HepG2 (cell line): Measurements from ENCODE around the gene UGT2B11. TPM values are rescaled to one million over a fixed set of nuclear protein-coding genes. Genes with fewer than 3 reads are reported as not detected.
"Not testable (repeated sequence)": the region's sequence is repeated elsewhere in the genome, so short reads cannot be mapped to it uniquely, and the experiment has no call there.

Experiments
- ATAC-seq: fragments of 200-7000 bp; cut with Tn5 transposase; 3 replicates; pipeline ENCODE4 v1.9.1; 2020; ENCODE audit warnings: mild to moderate bottlenecking, moderate library complexity
- BruUV-seq: library from RNA; stranded (reverse); fragments of 400-500 nt; replicated peaks from 2 replicates; lab custom pipeline; 2021; lab: Mats Ljungman, UMichigan
- CTCF ChIA-PET: fragments of 300-600 bp; formaldehyde crosslinking; extraction: SDS; loops from one replicate; lab custom pipeline; 2021; ENCODE audit warnings: low total read pairs, inconsistent platforms, low intra/inter-chr PET ratio; lab: Yijun Ruan, JAX
- POLR2A ChIA-PET: fragments of 350-600 bp; sonication (Branson Sonifier 250); formaldehyde crosslinking; loops from one replicate; lab custom pipeline; 2020; ENCODE audit warnings: antibody characterized with exemption, inconsistent platforms; lab: Yijun Ruan, JAX
- DNase-seq: peaks from one replicate; pipeline ENCODE4 v3.0.0-alpha.2; 2015; ENCODE audit warnings: low spot score
- FAIRE-seq: peaks from 3 replicates; lab custom pipeline; 2011; peaks lifted over from hg19 to GRCh38; lab: Jason Lieb, UNC
- H2AFZ ChIP-seq: one replicate; pipeline ENCODE4 v1.6.1; 2011; ENCODE audit warnings: low read length, inconsistent platforms
- H3K27ac ChIP-seq: fragments of 300-600 bp; 3 replicates; pipeline ENCODE4 v1.8.0; 2011; ENCODE audit warnings: mixed run types, mild to moderate bottlenecking, mixed read lengths, low read length, inconsistent platforms; ENCODE audit not compliant: insufficient read depth; ENCODE audit errors: extremely low read length
- H3K27me3 ChIP-seq, 2 experiments: fragments of 200-600 bp in 1 of 2; 2 replicates in 1 of 2; 3 replicates in 1 of 2; pipeline versions ENCODE4 v1.6.0 to v1.8.0; 2011; ENCODE audit warnings: low read length in 2 of 2, mild to moderate bottlenecking in 2 of 2, moderate library complexity in 2 of 2, inconsistent platforms in 1 of 2; ENCODE audit not compliant: insufficient read depth in 2 of 2, control insufficient read depth in 1 of 2
- H3K36me3 ChIP-seq, 2 experiments: fragments of 200-600 bp in 1 of 2; replicated peaks in 1 of 2; 2 replicates in 1 of 2; 3 replicates in 1 of 2; pipeline versions ENCODE4 v1.5.1 to v1.8.0; 2011; ENCODE audit warnings: low read length in 2 of 2, inconsistent platforms in 1 of 2; ENCODE audit not compliant: insufficient read depth in 2 of 2, control insufficient read depth in 1 of 2
- H3K4me1 ChIP-seq: 2 replicates; pipeline ENCODE4 v1.5.1; 2012; ENCODE audit warnings: low read length, inconsistent platforms; ENCODE audit not compliant: insufficient read depth
- H3K4me2 ChIP-seq: 2 replicates; pipeline ENCODE4 v1.6.0; 2011; ENCODE audit warnings: low read depth, low read length, inconsistent platforms
- H3K4me3 ChIP-seq, 3 experiments: fragments of 200-600 bp in 1 of 3; sonication (generic), shearing (Covaris generic) in 1 of 3; replicated peaks in 1 of 3; 2 replicates each; pipeline ENCODE4 v1.5.1; 2011 to 2016; ENCODE audit warnings: low read length in 3 of 3, inconsistent platforms in 2 of 3, low read depth in 2 of 3, mild to moderate bottlenecking in 2 of 3, control low read depth in 1 of 3, mixed read lengths in 1 of 3; ENCODE audit not compliant: insufficient read depth in 1 of 3
- H3K79me2 ChIP-seq: one replicate; pipeline ENCODE4 v1.6.1; 2011; ENCODE audit warnings: low read length, inconsistent platforms; ENCODE audit not compliant: insufficient read depth
- H3K9ac ChIP-seq: 2 replicates; pipeline ENCODE4 v1.6.0; 2011; ENCODE audit warnings: mild to moderate bottlenecking, low read depth, low read length, inconsistent platforms; ENCODE audit not compliant: insufficient read depth
- H3K9me3 ChIP-seq: 2 replicates; pipeline ENCODE4 v1.5.1; 2012; ENCODE audit warnings: mild to moderate bottlenecking, low read length
- H4K20me1 ChIP-seq: 2 replicates; pipeline ENCODE4 v1.6.0; 2011; ENCODE audit warnings: inconsistent platforms, mild to moderate bottlenecking, low read length, moderate library complexity; ENCODE audit not compliant: insufficient read depth
- CREB1 ChIP-seq, 2 experiments: fragments of 450-650 bp in 1 of 2; IDR thresholded peaks; 2 replicates each; pipeline ENCODE4 v1.6.1; 2016 to 2017; ENCODE audit warnings: control low read depth in 1 of 2, mild to moderate bottlenecking in 1 of 2, missing compliant biosample characterization in 1 of 2, missing genetic modification characterization in 1 of 2
- FOSL1 ChIP-seq: sonication (generic); formaldehyde crosslinking; IDR thresholded peaks from 2 replicates; pipeline ENCODE4 v1.9.0; 2021; ENCODE audit warnings: missing genetic modification reagents, borderline replicate concordance
- HNF1B ChIP-seq: sonication (generic); formaldehyde crosslinking; IDR thresholded peaks from 2 replicates; pipeline ENCODE4 v1.5.1; 2020; ENCODE audit warnings: mild to moderate bottlenecking, moderate library complexity, missing genetic modification reagents
- JUNB ChIP-seq: sonication (generic); formaldehyde crosslinking; IDR thresholded peaks from 2 replicates; pipeline ENCODE4 v1.8.0; 2022; ENCODE audit warnings: missing genetic modification reagents, mild to moderate bottlenecking, borderline replicate concordance
- JUND ChIP-seq: sonication (generic); formaldehyde crosslinking; IDR thresholded peaks from 2 replicates; pipeline ENCODE4 v1.8.0; 2022; ENCODE audit warnings: mild to moderate bottlenecking, missing genetic modification reagents
- NFIC ChIP-seq: IDR thresholded peaks from 2 replicates; pipeline ENCODE4 v1.6.1; 2012; ENCODE audit warnings: mild to moderate bottlenecking, low read length, inconsistent platforms
- NR2F6 ChIP-seq, 2 experiments: IDR thresholded peaks; 2 replicates each; pipeline ENCODE4 v1.6.1; 2016; ENCODE audit warnings: antibody characterized with exemption in 1 of 2, mild to moderate bottlenecking in 1 of 2
- POGZ ChIP-seq: sonication (generic); formaldehyde crosslinking; IDR thresholded peaks from 2 replicates; pipeline ENCODE4 v1.4.0; 2020; ENCODE audit warnings: mild to moderate bottlenecking, missing genetic modification reagents
- SAP130 ChIP-seq: IDR thresholded peaks from 2 replicates; pipeline ENCODE4 v1.6.1; 2016; ENCODE audit warnings: low read depth
- SOX13 ChIP-seq, 3 experiments: fragments of 450-650 bp in 1 of 3; sonication (generic) in 1 of 3; formaldehyde crosslinking in 1 of 3; IDR thresholded peaks in 2 of 3; conservative IDR thresholded peaks in 1 of 3; 2 replicates each; pipeline versions ENCODE4 v1.5.0 to v1.6.1; 2016 to 2020; ENCODE audit warnings: antibody characterized with exemption in 1 of 3, mild to moderate bottlenecking in 1 of 3, missing compliant biosample characterization in 1 of 3, missing genetic modification reagents in 1 of 3, moderate library complexity in 1 of 3
- TBL1XR1 ChIP-seq: fragments of 150-350 bp; IDR thresholded peaks from 2 replicates; pipeline ENCODE4 v1.6.1; 2014; ENCODE audit warnings: borderline replicate concordance, low read length; ENCODE audit not compliant: partially characterized antibody
- TCF7 ChIP-seq: sonication (generic); IDR thresholded peaks from 2 replicates; pipeline ENCODE4 v1.6.1; 2016; ENCODE audit warnings: antibody characterized with exemption, low read depth
- TEF ChIP-seq: sonication (generic); formaldehyde crosslinking; IDR thresholded peaks from 2 replicates; pipeline ENCODE4 v1.5.0; 2020; ENCODE audit warnings: missing genetic modification reagents
- ZNF24 ChIP-seq: fragments of 450-650 bp; IDR thresholded peaks from 2 replicates; pipeline ENCODE4 v1.6.1; 2017; ENCODE audit warnings: antibody characterized with exemption, mild to moderate bottlenecking
- WGBS: methylation state at CpG from one replicate; pipeline ENCODE4 v1.1.6; 2017; ENCODE audit warnings: low lambda C conversion rate; 5-methylcytosine and 5-hydroxymethylcytosine counted together
- in situ Hi-C: cut with HindIII; loops from 2 replicates; pipeline ENCODE4 v1.10.0; 2017; ENCODE audit warnings: low pct_unique_long_range_greater_than_20kb; ENCODE audit not compliant: extremely low pct_ligation_motif_present
- intact Hi-C: fragments of 100-400 bp; cut with micrococcal nuclease; formaldehyde crosslinking; loops from one replicate; pipeline ENCODE4 v1.10.0; 2022; ENCODE audit not compliant: unreplicated experiment
- polyA plus RNA-seq, 8 experiments: library from polyadenylated mRNA; depleted of rRNA in 3 of 8; stranded (reverse) in 7 of 8; unstranded in 1 of 8; fragments of >200 nt; fragmentation: Illumina TruSeq in 4 of 8; extraction: Trizol in 4 of 8; gene quantifications; 2 replicates each; pipeline versions ENCODE4 v1.2.1 to v1.2.3, GENCODE V29; 2011 to 2016; ENCODE audit warnings: low read depth in 4 of 8, missing spikeins in 1 of 8, mixed read lengths in 1 of 8; ENCODE audit not compliant: insufficient read depth in 1 of 8
- total RNA-seq, 5 experiments: library from RNA; depleted of rRNA; stranded (reverse); fragments of >200 nt; fragmentation: Illumina TruSeq; extraction: Trizol; gene quantifications; 2 replicates each; pipeline ENCODE4 v1.2.3, GENCODE V29; 2016; ENCODE audit warnings: low read depth in 1 of 5
- TF ChIP-seq, protein P1 (sequence below): sonication (generic); formaldehyde crosslinking; IDR thresholded peaks from 2 replicates; pipeline ENCODE4 v1.4.0; 2020; ENCODE audit warnings: missing genetic modification reagents, borderline replicate concordance
- TF ChIP-seq, protein P2 (sequence below): IDR thresholded peaks from 2 replicates; pipeline ENCODE4 v1.4.0; 2020; ENCODE audit warnings: mild to moderate bottlenecking, missing genetic modification reagents

Gene UGT2B11
- total and polyA plus RNA-seq, 2 of the 13 experiments (the other 11 are each of a cell fraction or from before 2014, with no cell fraction given) = 1.4 to 2.1 TPM

- H2AFZ ChIP-seq, H3K27me3 ChIP-seq, H3K9me3 ChIP-seq, H3K79me2 ChIP-seq, BruUV-seq, FAIRE-seq, POLR2A ChIA-PET, H3K9ac ChIP-seq, H3K4me2 ChIP-seq, H3K27ac ChIP-seq, H3K4me3 ChIP-seq, in situ Hi-C loops, H3K36me3 ChIP-seq, H4K20me1 ChIP-seq, CTCF ChIA-PET: not testable (repeated sequence)
- DNase-seq (peak; percentile 44), ATAC-seq (peak; percentile 92)
- peaks cover 23% of the 10 kb centered on the region for H3K4me1 ChIP-seq
- intact Hi-C loops = loop anchor here (5.0 kb wide), 1 partner anchor 908 kb away; no protein-coding TSS in a partner anchor
- 36% methylated on average over 1 of the region's 1 CpG for WGBS
- TF ChIP-seq TBL1XR1 (peak; percentile 47), ZNF24 (peak; percentile 31; the same call in 1 of the 2 replicates), JUNB (CRISPR knock-in tag) (peak; percentile 81; the same call in 1 of the 2 replicates), NR2F6 (IDR thresholded peaks at IDR 0.05) (peak; percentile 21; the same call in 1 of the 2 replicates), NR2F6 (CRISPR knock-in tag; IDR thresholded peaks at IDR 0.05) (peak; percentile 46; the same call in 1 of the 2 replicates), FOSL1 (CRISPR knock-in tag) (peak; percentile 94), HNF1B (CRISPR knock-in tag) (peak; percentile 69; the same call in 1 of the 2 replicates), POGZ (CRISPR knock-in tag) (peak; percentile 97), SOX13 (IDR thresholded peaks at IDR 0.05) (peak; percentile 56; the same call in 1 of the 2 replicates), SOX13 (CRISPR knock-in tag; conservative IDR thresholded peaks at IDR 0.05 in 1 of 2, IDR thresholded peaks at IDR 0.05 in 1 of 2) (peak in 1 of 2 experiments; percentile 70; a peak in 2 of 4 replicates), TCF7 (peak; percentile 27; the same call in 1 of the 2 replicates), TEF (CRISPR knock-in tag) (peak; percentile 43; the same call in 1 of the 2 replicates), NFIC (peak; percentile 49; the same call in 1 of the 2 replicates), JUND (peak; percentile 95), SAP130 (CRISPR knock-in tag) (peak; percentile 47; the same call in 1 of the 2 replicates), CREB1 (IDR thresholded peaks at IDR 0.05) (peak; percentile 60), CREB1 (CRISPR knock-in tag; IDR thresholded peaks at IDR 0.05) (peak; percentile 54; the same call in 1 of the 2 replicates)
- TF ChIP-seq, protein P1, sequence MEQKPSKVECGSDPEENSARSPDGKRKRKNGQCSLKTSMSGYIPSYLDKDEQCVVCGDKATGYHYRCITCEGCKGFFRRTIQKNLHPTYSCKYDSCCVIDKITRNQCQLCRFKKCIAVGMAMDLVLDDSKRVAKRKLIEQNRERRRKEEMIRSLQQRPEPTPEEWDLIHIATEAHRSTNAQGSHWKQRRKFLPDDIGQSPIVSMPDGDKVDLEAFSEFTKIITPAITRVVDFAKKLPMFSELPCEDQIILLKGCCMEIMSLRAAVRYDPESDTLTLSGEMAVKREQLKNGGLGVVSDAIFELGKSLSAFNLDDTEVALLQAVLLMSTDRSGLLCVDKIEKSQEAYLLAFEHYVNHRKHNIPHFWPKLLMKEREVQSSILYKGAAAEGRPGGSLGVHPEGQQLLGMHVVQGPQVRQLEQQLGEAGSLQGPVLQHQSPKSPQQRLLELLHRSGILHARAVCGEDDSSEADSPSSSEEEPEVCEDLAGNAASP (CRISPR knock-in tag) = peak; percentile 56; the same call in 1 of the 2 replicates
- TF ChIP-seq, protein P2, sequence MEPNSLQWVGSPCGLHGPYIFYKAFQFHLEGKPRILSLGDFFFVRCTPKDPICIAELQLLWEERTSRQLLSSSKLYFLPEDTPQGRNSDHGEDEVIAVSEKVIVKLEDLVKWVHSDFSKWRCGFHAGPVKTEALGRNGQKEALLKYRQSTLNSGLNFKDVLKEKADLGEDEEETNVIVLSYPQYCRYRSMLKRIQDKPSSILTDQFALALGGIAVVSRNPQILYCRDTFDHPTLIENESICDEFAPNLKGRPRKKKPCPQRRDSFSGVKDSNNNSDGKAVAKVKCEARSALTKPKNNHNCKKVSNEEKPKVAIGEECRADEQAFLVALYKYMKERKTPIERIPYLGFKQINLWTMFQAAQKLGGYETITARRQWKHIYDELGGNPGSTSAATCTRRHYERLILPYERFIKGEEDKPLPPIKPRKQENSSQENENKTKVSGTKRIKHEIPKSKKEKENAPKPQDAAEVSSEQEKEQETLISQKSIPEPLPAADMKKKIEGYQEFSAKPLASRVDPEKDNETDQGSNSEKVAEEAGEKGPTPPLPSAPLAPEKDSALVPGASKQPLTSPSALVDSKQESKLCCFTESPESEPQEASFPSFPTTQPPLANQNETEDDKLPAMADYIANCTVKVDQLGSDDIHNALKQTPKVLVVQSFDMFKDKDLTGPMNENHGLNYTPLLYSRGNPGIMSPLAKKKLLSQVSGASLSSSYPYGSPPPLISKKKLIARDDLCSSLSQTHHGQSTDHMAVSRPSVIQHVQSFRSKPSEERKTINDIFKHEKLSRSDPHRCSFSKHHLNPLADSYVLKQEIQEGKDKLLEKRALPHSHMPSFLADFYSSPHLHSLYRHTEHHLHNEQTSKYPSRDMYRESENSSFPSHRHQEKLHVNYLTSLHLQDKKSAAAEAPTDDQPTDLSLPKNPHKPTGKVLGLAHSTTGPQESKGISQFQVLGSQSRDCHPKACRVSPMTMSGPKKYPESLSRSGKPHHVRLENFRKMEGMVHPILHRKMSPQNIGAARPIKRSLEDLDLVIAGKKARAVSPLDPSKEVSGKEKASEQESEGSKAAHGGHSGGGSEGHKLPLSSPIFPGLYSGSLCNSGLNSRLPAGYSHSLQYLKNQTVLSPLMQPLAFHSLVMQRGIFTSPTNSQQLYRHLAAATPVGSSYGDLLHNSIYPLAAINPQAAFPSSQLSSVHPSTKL (CRISPR knock-in tag) = peak; percentile 94
These were observed 34.7 kb downstream of the UGT2B11 start for GRCh38 chr4:69179817-69180216.
